Chondrocyte (in vitro differentiated cells): ENCODE measurements around the gene HLA-DRB1. TPM values are rescaled to one million over a fixed set of nuclear protein-coding genes. Genes with fewer than 3 reads are reported as not detected.

Source experiments
- DNase-seq: peaks from one replicate; pipeline ENCODE4 v3.0.0; 2021; ENCODE audit warnings: mixed read lengths, low spot score
- H3K27ac Mint-ChIP-seq: one replicate; pipeline ENCODE4 v1.8.0; 2021; ENCODE audit warnings: mild to moderate bottlenecking, moderate library complexity, mixed read lengths; ENCODE audit not compliant: unreplicated experiment
- H3K27me3 Mint-ChIP-seq: 2 replicates; pipeline ENCODE4 v1.8.0; 2021; ENCODE audit warnings: low read depth, mixed read lengths
- H3K36me3 Mint-ChIP-seq: 2 replicates; pipeline ENCODE4 v1.8.0; 2021; ENCODE audit warnings: low read depth, mixed read lengths
- H3K4me1 Mint-ChIP-seq: 2 replicates; pipeline ENCODE4 v1.8.0; 2021; ENCODE audit warnings: low read depth, mild to moderate bottlenecking, mixed read lengths
- H3K4me3 Mint-ChIP-seq: one replicate; pipeline ENCODE4 v1.8.0; 2021; ENCODE audit warnings: mild to moderate bottlenecking, moderate library complexity, mixed read lengths; ENCODE audit not compliant: unreplicated experiment
- H3K9me3 Mint-ChIP-seq: 2 replicates; pipeline ENCODE4 v1.8.0; 2021; ENCODE audit warnings: low read depth, mixed read lengths
- long read RNA-seq: library from polyadenylated mRNA; stranded (forward); transcript quantifications from one replicate; pipeline ENCODE4 v2.0.0, GENCODE V29; 2021
- total RNA-seq: library from RNA; stranded (reverse); gene quantifications from 3 replicates; pipeline ENCODE4 v1.2.1, GENCODE V29; 2021
- TF ChIP-seq, protein P1 (sequence below): fragments of 200-600 bp; sonication (generic); IDR thresholded peaks from 2 replicates; pipeline ENCODE4 v1.5.0; 2021; ENCODE audit warnings: antibody characterized with exemption, mild to moderate bottlenecking, moderate library complexity

HLA-DRB1 gene
- not detected in 3 replicates for total RNA-seq
- long read RNA-seq: 0 reads

DNA sequence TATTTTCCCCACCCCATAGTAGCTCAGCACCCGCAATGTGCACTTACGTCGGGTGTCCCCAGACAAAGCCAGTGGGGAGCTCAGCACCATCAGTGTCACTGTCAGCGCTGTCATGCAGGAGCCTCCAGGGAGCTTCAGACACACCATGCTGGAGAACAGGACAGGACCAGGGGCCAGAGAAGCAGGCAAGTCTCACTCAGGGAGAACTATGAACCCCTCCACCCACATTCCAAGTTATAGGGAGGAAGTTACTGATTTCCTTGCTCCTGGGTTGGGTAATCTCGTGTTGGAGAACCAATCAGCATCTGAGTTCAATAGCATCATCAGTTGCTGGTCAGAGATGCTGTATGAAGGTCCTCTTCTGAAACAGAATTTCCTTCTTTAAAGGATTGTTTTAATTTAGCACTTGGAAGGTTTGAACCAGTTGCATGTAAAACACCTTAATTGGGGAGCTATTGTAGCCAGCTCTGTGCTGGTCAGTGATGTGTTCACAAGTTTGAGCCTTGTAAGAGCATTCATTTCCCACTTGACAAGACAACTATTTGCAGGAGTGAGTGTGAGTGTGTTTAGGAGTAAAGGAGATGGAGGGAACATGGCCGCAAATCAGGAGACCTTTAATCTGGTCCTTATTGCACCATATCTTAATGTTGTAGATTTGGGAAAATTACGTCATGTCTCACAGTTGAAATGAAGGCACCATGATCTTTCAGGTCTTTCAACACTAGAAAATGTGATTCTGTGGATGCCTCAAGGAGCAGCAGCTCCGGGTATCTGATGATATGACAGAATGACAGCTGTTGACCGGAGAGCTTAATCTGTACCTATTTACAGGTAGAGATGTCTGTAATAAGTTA is at the start of gene HLA-DRB1:
Gene HLA-DRB1 (minus strand): TSS at position 253 of the 854 bp plus-strand sequence. CDS start 106 bp downstream, at position 147.
- Mint-ChIP-seq H3K9me3 (no peaks in the 10 kb centered on the region), H3K4me3 (no peak within 1 kb of the TSS), H3K27ac (no peak within 1 kb of the TSS), H3K27me3 (peaks cover 33% of the 10 kb centered on the region), H3K36me3 (no peaks in the 10 kb centered on the region), H3K4me1 (no peaks in the 10 kb centered on the region)
- DNase-seq: no peak
- TF ChIP-seq, protein P1, sequence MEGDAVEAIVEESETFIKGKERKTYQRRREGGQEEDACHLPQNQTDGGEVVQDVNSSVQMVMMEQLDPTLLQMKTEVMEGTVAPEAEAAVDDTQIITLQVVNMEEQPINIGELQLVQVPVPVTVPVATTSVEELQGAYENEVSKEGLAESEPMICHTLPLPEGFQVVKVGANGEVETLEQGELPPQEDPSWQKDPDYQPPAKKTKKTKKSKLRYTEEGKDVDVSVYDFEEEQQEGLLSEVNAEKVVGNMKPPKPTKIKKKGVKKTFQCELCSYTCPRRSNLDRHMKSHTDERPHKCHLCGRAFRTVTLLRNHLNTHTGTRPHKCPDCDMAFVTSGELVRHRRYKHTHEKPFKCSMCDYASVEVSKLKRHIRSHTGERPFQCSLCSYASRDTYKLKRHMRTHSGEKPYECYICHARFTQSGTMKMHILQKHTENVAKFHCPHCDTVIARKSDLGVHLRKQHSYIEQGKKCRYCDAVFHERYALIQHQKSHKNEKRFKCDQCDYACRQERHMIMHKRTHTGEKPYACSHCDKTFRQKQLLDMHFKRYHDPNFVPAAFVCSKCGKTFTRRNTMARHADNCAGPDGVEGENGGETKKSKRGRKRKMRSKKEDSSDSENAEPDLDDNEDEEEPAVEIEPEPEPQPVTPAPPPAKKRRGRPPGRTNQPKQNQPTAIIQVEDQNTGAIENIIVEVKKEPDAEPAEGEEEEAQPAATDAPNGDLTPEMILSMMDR: no peak

DNA sequence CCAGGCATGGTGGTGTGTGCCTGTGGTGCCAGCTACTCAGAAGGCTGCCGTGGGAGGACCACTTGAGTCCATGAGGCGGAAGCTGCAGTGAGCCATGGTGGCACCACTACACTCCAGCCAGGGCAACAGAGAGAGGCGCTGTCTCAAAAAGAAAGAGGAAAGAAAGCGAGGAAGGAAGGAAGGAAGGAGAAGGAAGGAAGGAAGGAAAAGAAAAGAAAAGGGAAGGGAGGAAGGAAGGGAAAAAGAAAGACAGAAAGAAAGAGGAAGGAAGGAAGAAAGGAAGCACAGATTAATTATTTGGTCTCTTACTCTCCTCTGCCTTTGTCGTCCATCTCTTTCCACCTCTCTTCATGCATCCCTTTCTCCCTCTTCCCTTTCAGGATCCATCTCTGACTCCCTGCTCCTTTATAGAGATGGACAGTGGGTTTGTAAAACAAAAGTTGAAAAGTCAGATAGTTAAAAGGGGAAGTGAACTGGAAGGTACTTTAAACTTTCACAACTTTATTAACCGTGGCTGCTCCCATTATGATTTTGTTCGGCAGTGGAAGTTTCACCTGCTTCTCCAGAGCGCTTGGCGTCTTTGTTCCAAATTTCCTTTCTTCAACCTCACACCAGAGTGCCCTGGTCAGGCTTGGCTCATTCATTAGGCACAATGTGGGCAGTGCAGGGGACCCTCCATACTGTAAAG is 49.0 kb upstream of the HLA-DRB1 start:
- TF ChIP-seq, protein P1: no peak
- H3K36me3 Mint-ChIP-seq: no peaks in the 10 kb centered on the region
- peaks cover 26% of the 10 kb centered on the region for H3K27me3 Mint-ChIP-seq
- no peak overlapping the region for H3K4me3 Mint-ChIP-seq
- no peaks in the 10 kb centered on the region for H3K4me1 Mint-ChIP-seq
- DNase-seq: no peak
- H3K9me3 Mint-ChIP-seq: no peaks in the 10 kb centered on the region
- H3K27ac Mint-ChIP-seq: no peak overlapping the region

- H3K27ac Mint-ChIP-seq: no peak overlapping the region
- no peak for DNase-seq
- H3K36me3 Mint-ChIP-seq: no peaks in the 10 kb centered on the region
- H3K27me3 Mint-ChIP-seq: peaks cover 26% of the 10 kb centered on the region
- H3K9me3 Mint-ChIP-seq: no peaks in the 10 kb centered on the region
- no peak overlapping the region for H3K4me3 Mint-ChIP-seq
- H3K4me1 Mint-ChIP-seq: no peaks in the 10 kb centered on the region
- TF ChIP-seq, protein P1: no peak
Measured at GRCh38 chr6:32637883-32638282, 48.2 kb upstream of the HLA-DRB1 start.

DNA sequence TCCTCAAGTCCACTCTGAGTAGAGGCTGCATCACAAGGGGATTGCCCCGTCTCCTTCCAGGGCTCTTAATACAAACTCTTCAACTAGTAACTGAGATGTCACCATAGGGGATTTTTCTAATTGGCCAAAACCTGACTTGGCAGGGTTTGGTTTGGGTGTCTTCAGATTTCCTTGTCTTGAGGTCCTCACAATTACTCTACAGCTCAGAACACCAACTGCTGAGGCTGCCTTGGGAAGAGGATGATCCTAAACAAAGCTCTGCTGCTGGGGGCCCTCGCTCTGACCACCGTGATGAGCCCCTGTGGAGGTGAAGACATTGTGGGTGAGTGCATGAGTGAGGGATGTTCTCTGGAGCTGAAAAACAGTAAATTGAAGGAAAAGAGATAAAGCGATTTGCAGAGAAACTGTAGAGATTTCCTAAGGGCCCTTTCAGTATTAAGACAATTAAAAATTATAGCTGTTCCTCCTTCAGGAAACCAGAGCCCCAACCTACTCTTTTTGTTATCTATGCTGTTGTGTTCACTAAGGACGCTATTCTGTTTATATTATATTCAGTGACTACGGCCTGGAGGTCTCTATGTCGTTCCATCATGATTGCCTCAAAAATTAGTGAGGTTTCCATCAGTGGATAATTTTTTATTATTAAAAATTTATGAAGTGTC is 47.7 kb upstream of the HLA-DRB1 start, which contains the start of gene HLA-DQA1:
Gene HLA-DQA1 (plus strand): TSS at position 188 of the 662 bp plus-strand sequence. CDS start 53 bp downstream, at position 241.
- no peak for DNase-seq
- Mint-ChIP-seq H3K4me3 (no peak within 1 kb of the TSS), H3K27me3 (peaks cover 31% of the 10 kb centered on the region), H3K4me1 (no peaks in the 10 kb centered on the region), H3K36me3 (no peaks in the 10 kb centered on the region), H3K9me3 (no peaks in the 10 kb centered on the region), H3K27ac (no peak within 1 kb of the TSS)
- TF ChIP-seq, protein P1: no peak
